Stomach (tissue), 9 donors: ENCODE results near the gene ZGLP1. TPM values are rescaled to one million over a fixed set of nuclear protein-coding genes. Genes with fewer than 3 reads are reported as not detected.

Experiments
- DNase-seq, 2 donors: peaks; one replicate each; pipeline versions ENCODE4 v3.0.0 to v3.0.0-alpha.2; 2013 to 2019
- H3K27ac ChIP-seq, 5 donors: fragments of 200-600 bp in 4 of 5; sonication (generic) in 4 of 5; one replicate each; pipeline ENCODE4 v1.5.1; 2013 to 2019; ENCODE audit warnings: mild to moderate bottlenecking in 1 of 5, moderate library complexity in 1 of 5
- H3K27me3 ChIP-seq, 3 donors: fragments of 200-600 bp; sonication (generic); one replicate each; pipeline ENCODE4 v1.5.1; 2017 to 2019; ENCODE audit warnings: mixed run types in 1 of 3
- H3K36me3 ChIP-seq, 4 donors: fragments of 200-600 bp; sonication (generic); 1 replicate in 3 of 4; 2 replicates in 1 of 4; pipeline ENCODE4 v1.5.1; 2016 to 2019
- H3K4me1 ChIP-seq, 4 donors: fragments of 200-600 bp; sonication (generic); one replicate each; pipeline ENCODE4 v1.5.1; 2016 to 2019
- H3K4me3 ChIP-seq, 4 donors: fragments of 200-600 bp; sonication (generic) in 3 of 4; one replicate each; pipeline ENCODE4 v1.5.1; 2016 to 2019; ENCODE audit warnings: mild to moderate bottlenecking in 1 of 4
- H3K9me3 ChIP-seq, 4 donors: fragments of 200-600 bp; sonication (generic); one replicate each; pipeline ENCODE4 v1.5.1; 2016 to 2019
- CTCF ChIP-seq, 7 experiments: fragments of 450-650 bp in 4 of 7; fragments of 200-600 bp in 3 of 7; sonication (generic) in 3 of 7; IDR thresholded peaks; one replicate each; pipeline ENCODE4 v1.5.1; 2016 to 2019; ENCODE audit warnings: antibody characterized with exemption in 7 of 7, control low read depth in 2 of 7, mild to moderate bottlenecking in 1 of 7
- EP300 ChIP-seq: sonication (generic); formaldehyde crosslinking; IDR thresholded peaks from one replicate; pipeline ENCODE4 v1.6.1; 2017; ENCODE audit warnings: antibody characterized with exemption
- POLR2A ChIP-seq, 4 donors: fragments of 450-650 bp; IDR thresholded peaks; one replicate each; pipeline ENCODE4 v1.6.1; 2016; ENCODE audit warnings: antibody characterized with exemption in 4 of 4, control low read depth in 2 of 4, mild to moderate bottlenecking in 1 of 4, moderate library complexity in 1 of 4
- POLR2AphosphoS5 ChIP-seq, 3 donors: sonication (generic); formaldehyde crosslinking; IDR thresholded peaks; one replicate each; pipeline ENCODE4 v1.6.1; 2016; ENCODE audit warnings: antibody characterized with exemption in 3 of 3
- WGBS, 5 donors: extraction: QIAGEN DNeasy Blood & Tissue Kit in 3 of 5; methylation state at CpG; one replicate each; pipeline versions ENCODE4 v1.1.5 to v1.1.7; 2013 to 2018; 5-methylcytosine and 5-hydroxymethylcytosine counted together
- intact Hi-C: fragments of 100-400 bp; cut with DNase I; formaldehyde crosslinking; loops from one replicate; pipeline ENCODE4 v1.15.1; 2023; ENCODE audit warnings: low total_unique reads
- polyA plus RNA-seq, 3 donors: library from polyadenylated mRNA; stranded (reverse); fragments of 200-250 nt; gene quantifications; one replicate each; pipeline ENCODE4 v1.2.3, GENCODE V29; 2013
- total RNA-seq, 5 donors: library from RNA; depleted of rRNA; stranded (reverse); fragments of >200 nt; gene quantifications; one replicate each; pipeline versions ENCODE4 v1.1.0 to v1.2.3, GENCODE V29; 2014 to 2016
- donor health status: healthy with polysubstance abuse.
- donor health status: Bipolar disorder and iron deficiency.
- donor health status: healthy.

ZGLP1 gene
- total and polyA plus RNA-seq, 8 donors = 2.2 to 8.6 (median 3.7) TPM; not detected in 3

GRCh38 chr19:10299545-10300458 lies 9.8 kb downstream of the ZGLP1 start:
- intact Hi-C loops = no loop called here
- H3K27me3 ChIP-seq = peaks cover 12 to 78% (median 26%) of the 10 kb centered on the region in 3 donors
- WGBS, 5 donors = 31 to 38% (median 35%) methylated on average over 14 of the region's 14 CpGs
- H3K4me3 ChIP-seq = no peak overlapping the region
- H3K27ac ChIP-seq = no peak overlapping the region
- peaks cover 0 to 7% (median 3%) of the 10 kb centered on the region in 4 donors for H3K36me3 ChIP-seq
- DNase-seq = no peak
- TF ChIP-seq POLR2A (IDR thresholded peaks at IDR 0.05) = no peak
- TF ChIP-seq EP300 = no peak
- no peak for TF ChIP-seq POLR2AphosphoS5 (IDR thresholded peaks at IDR 0.05)
- no peak for TF ChIP-seq CTCF (IDR thresholded peaks at IDR 0.05)
- H3K9me3 ChIP-seq = no peaks in the 10 kb centered on the region
- H3K4me1 ChIP-seq = peaks cover 12 to 21% (median 16%) of the 10 kb centered on the region in 4 donors

- H3K27ac ChIP-seq = no peak overlapping the region
- peaks cover 28 to 100% (median 63%) of the 10 kb centered on the region in 3 donors for H3K27me3 ChIP-seq
- peaks cover 27 to 57% (median 49%) of the 10 kb centered on the region in 4 donors for H3K4me1 ChIP-seq
- peak in 1 of 2 donors; percentile 70 for DNase-seq
- H3K9me3 ChIP-seq = no peaks in the 10 kb centered on the region
- WGBS, 5 donors = 4 to 8% (median 5%) methylated on average over 15 to 58 of the region's 58 CpGs
- no peak for TF ChIP-seq CTCF (IDR thresholded peaks at IDR 0.05)
- no peak for TF ChIP-seq POLR2AphosphoS5 (IDR thresholded peaks at IDR 0.05)
- no peak for TF ChIP-seq POLR2A (IDR thresholded peaks at IDR 0.05)
- TF ChIP-seq EP300 = no peak
- peak overlapping the region; percentile 17 to 48 (median 29) for H3K4me3 ChIP-seq
- intact Hi-C loops = no loop called here
- H3K36me3 ChIP-seq = no peaks in the 10 kb centered on the region
Observed at GRCh38 chr19:10295847-10296591, 13.6 kb downstream of the ZGLP1 start.

GRCh38 chr19:10295305-10295846 lies 14.2 kb downstream of the ZGLP1 start:
- peak overlapping the region; percentile 17 to 48 (median 29) for H3K4me3 ChIP-seq
- TF ChIP-seq CTCF (IDR thresholded peaks at IDR 0.05) (peak in 1 of 7 experiments; percentile 12), POLR2A (IDR thresholded peaks at IDR 0.05) (no peak)
- H3K36me3 ChIP-seq = no peaks in the 10 kb centered on the region
- WGBS, 5 donors = 1 to 6% (median 2%) methylated on average over 4 to 48 of the region's 48 CpGs
- intact Hi-C loops = no loop called here
- peaks cover 28 to 100% (median 70%) of the 10 kb centered on the region in 3 donors for H3K27me3 ChIP-seq
- peaks cover 33 to 64% (median 55%) of the 10 kb centered on the region in 4 donors for H3K4me1 ChIP-seq
- no peaks in the 10 kb centered on the region for H3K9me3 ChIP-seq
- no peak overlapping the region for H3K27ac ChIP-seq
- DNase-seq = peak; percentile 51 to 70

- intact Hi-C loops = no loop called here
- 7 to 14% (median 11%) methylated on average over 9 to 25 of the region's 25 CpGs; no CpG with 5 or more reads in 1 of the 5 donors for WGBS, 5 donors
- H3K4me1 ChIP-seq = peaks cover 44 to 70% (median 65%) of the 10 kb centered on the region in 4 donors
- H3K9me3 ChIP-seq = no peaks in the 10 kb centered on the region
- H3K27me3 ChIP-seq = peaks cover 34 to 100% (median 74%) of the 10 kb centered on the region in 3 donors
- no peaks in the 10 kb centered on the region for H3K36me3 ChIP-seq
- H3K27ac ChIP-seq = no peak overlapping the region
- TF ChIP-seq EP300 = no peak
- TF ChIP-seq CTCF (IDR thresholded peaks at IDR 0.05) = no peak
- no peak for TF ChIP-seq POLR2AphosphoS5 (IDR thresholded peaks at IDR 0.05)
- TF ChIP-seq POLR2A (IDR thresholded peaks at IDR 0.05) = no peak
- peak overlapping the region in 1 of 4 donors; percentile 6 for H3K4me3 ChIP-seq
- no peak for DNase-seq
Observed at GRCh38 chr19:10294368-10294697, 15.3 kb downstream of the ZGLP1 start.
